Subcutaneous adipose tissue (tissue), 4 donors: ENCODE measurements around the gene DDX17. TPM values are rescaled to one million over a fixed set of nuclear protein-coding genes. Genes with fewer than 3 reads are reported as not detected.

Source experiments
- total RNA-seq, 4 donors: library from RNA; depleted of rRNA; stranded (reverse); fragments of >200 nt; gene quantifications; one replicate each; pipeline ENCODE4 v1.1.0, GENCODE V29; 2016
- TF ChIP-seq, protein P1 (sequence below): fragments of 450-650 bp; IDR thresholded peaks from one replicate; pipeline ENCODE4 v1.5.1; 2016; ENCODE audit warnings: low read depth, mild to moderate bottlenecking, control low read depth, antibody characterized with exemption, moderate library complexity

DDX17 gene
- total RNA-seq, 4 donors from 2014 or later = 390 to 637 (median 507) TPM

DNA sequence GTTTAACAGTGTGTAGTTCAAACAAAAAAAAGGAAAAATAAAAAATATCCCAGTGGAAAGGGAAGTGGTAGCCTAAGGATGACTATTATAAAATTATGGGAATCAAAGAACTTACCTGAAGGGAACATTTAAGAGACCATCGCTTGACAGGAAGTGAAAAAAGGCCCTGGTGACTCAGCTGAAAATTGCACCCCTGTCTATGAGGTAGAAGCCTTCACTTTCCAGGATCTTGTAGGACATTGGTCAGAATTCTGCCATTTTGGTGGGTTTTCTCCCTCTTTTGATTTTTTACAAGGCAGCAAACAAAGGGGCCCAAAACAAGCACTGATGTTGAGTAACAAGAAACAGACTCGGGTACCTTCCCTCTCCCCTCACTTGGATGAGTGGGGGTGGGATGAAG lies 15.6 kb downstream of the DDX17 start:
- TF ChIP-seq, protein P1, sequence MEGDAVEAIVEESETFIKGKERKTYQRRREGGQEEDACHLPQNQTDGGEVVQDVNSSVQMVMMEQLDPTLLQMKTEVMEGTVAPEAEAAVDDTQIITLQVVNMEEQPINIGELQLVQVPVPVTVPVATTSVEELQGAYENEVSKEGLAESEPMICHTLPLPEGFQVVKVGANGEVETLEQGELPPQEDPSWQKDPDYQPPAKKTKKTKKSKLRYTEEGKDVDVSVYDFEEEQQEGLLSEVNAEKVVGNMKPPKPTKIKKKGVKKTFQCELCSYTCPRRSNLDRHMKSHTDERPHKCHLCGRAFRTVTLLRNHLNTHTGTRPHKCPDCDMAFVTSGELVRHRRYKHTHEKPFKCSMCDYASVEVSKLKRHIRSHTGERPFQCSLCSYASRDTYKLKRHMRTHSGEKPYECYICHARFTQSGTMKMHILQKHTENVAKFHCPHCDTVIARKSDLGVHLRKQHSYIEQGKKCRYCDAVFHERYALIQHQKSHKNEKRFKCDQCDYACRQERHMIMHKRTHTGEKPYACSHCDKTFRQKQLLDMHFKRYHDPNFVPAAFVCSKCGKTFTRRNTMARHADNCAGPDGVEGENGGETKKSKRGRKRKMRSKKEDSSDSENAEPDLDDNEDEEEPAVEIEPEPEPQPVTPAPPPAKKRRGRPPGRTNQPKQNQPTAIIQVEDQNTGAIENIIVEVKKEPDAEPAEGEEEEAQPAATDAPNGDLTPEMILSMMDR = no peak

DNA sequence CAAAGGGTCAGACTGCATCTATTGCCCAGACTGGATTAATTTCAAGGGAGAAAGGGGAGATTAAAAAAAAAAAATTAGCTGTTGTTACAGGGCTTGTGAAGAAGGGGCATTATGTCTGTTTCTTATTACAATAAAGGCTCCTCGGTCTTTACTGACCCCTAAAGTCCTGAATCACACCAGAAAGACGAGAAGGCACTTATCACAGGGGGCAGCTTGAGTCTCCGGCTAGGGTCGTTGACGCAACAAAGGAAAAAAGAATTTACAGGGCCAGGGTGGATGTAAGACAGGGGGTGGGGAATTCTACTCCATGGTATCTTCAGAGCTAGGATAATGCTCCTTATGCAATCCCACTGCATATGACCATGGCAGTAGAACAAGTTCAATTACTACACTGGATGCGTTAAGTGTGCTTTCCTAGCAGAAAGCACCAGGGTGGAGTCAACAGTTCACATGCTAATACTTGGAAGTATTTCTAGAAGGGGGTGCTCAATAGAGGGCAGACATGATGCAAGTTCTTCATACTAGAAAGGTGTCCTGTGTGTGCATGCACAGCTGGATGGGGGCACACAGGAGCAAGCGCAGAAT lies 16.5 kb downstream of the DDX17 start:
- TF ChIP-seq, protein P1 = no peak

DNA sequence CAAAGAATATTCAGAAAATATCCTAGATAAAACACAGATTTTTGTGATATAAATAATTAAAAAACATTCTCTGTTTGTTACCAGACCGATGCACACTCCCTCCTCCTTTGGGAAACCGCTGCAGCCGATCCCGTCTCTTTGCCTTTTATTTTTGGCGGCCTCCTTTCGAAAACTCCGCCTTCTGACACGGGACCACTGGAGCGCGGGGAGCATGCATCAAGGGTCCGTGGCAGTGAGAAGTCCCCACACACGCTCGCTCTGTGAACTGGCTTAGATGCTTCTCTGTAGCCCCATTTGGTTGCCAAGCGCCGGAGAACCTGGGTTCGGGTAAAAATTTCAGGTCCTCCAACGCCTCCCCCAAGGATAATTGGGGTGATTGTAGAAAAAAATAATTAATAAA lies 17.0 kb downstream of the DDX17 start:
- TF ChIP-seq, protein P1 = no peak

DNA sequence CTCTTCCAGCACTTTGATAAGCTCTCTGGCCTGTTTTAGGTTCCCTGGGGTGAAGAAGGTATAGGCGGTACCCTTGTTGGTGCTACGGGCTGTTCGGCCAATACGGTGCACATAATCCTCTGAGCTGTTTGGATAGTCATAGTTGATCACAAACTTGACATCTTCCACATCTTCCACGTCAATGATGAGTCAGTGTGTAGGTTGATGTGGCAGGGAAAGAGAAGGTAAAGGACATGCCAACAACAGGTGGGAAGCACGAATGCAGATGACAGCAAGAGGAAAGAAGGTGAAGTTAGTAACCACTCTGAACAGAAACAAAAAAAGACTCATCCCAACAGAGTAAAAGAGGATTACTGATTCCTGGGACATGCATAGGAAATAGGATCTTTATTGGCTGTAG lies 18.2 kb downstream of the DDX17 start:
- TF ChIP-seq, protein P1 = no peak

DNA sequence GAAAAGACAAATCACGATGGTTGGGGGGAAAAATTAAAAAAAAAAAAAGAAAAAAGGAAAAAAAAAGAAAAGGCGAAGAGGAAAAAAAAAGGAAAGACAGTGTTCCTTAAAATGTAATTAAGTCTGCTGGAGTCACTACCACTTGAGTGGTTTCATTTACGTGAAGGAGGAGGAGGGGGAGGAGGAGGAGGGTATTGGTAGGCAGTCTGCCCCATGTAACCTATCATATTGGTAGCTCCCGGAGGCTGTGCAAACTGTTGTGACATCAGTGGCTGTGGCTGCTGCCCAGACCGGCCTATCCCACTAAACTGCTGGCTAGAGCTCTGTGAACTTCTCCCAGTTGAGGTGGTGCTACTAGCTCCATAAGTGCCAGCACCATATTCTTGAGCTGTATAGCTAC lies 20.3 kb downstream of the DDX17 start:
- TF ChIP-seq, protein P1 = no peak

DNA sequence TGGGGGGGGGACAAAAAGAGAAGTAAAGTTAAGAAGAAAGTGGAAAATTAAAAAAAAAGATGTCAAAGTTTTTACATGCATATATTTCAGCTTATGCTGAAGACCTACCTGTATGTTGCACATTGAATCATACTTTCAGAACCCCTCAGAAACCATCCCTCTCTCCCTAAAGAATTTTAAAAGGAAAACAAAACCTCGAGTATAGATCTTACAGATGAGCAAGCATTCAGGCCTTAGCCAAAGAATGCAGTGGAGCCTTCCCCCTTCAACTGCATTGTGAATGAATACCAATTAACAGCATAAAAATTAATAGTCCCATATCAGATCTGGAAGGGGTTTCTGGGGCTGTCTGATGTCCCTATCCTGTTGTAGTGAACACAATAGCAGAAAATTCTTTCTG lies 21.9 kb downstream of the DDX17 start:
- TF ChIP-seq, protein P1 = no peak

DNA sequence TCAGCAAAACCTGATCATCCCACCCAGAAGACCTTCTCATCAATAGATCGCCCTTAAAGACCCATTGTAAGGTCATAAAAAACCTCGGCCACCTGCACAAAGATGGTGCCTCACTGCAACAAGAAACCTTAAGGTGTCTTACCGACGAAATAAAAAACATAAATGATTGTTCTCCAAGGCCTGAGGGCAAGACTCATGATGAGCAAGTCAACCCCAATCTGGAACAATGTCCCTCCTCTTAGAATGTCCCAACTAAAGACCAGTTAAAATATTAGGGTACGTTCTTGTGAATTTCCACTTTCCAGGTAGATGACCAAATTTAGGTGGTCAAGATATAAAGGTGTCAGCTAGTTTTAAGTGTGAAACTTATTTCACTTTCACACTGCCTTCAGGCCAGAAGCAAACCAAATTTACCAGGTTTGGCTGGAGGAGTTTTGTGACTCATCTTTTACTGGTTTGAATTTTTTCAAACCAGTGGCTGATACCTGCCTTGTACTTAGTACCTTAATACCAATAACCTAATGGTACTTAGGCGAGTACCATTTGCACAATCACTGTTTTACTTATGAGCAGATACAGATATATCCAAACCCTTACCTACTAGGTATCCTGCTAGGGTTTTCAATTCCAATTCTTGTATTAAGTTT lies 23.3 kb downstream of the DDX17 start:
- TF ChIP-seq, protein P1 = no peak
